HCT116 (cell line): ENCODE measurements around the gene CFAP46.

ENCODE experiments used
- TF ChIP-seq, protein P1 (sequence below), 3 experiments: fragments of 200-600 bp in 1 of 3; sonication (generic) in 1 of 3; IDR thresholded peaks in 2 of 3; conservative IDR thresholded peaks in 1 of 3; 2 replicates each; pipeline ENCODE4 v1.5.1; 2012 to 2017; ENCODE audit warnings: low read depth in 2 of 3, low read length in 2 of 3, antibody characterized with exemption in 1 of 3, borderline replicate concordance in 1 of 3, control low read depth in 1 of 3, mild to moderate bottlenecking in 1 of 3, mixed read lengths in 1 of 3, mixed run types in 1 of 3, moderate library complexity in 1 of 3; ENCODE audit not compliant: insufficient read depth in 1 of 3
- TF ChIP-seq, protein P2 (sequence below): IDR thresholded peaks from 2 replicates; pipeline ENCODE4 v1.6.1; 2012

DNA sequence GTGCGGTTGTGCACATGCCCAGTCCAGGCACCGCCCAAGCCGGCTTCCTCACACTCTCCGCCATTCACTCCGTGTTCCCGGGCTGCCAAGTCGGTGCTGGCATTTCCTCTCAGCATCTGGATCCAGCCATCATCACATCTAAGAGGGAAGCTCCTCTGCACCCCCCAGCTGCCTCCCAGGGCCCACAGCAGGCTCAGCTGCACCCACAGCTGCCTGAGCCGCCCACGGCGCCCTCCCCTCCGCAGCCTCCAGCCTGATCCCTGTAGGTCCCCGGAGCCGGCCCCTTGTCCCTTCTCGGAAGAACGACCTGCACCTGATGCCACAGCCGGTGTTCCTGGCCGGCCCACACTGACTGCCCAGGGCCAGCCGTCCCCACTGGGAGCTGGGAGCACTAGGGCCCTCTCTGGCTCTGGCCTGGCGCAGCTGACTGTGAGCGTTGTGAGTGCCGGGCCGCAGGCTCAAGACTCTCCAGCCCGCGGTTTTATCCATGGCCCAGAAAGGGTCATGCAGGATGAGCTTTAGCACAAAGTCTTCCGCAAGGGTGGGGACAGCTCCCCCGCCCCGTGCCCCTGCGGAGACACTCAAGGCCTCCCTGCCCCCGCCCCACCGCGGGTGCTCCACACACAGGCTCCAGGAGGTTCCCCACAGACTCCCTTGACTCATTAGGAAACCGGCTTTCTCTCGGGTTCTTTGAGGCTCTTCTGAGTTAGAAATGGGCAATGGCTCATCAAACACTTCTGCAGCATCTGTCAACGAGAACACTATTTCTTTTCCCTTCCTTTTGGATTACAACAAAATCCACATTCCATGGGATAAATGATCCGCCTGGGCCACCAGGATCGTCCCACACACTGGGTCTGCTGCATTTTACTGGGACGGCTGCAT is 31.2 kb downstream of the CFAP46 start:
- TF ChIP-seq, protein P1, sequence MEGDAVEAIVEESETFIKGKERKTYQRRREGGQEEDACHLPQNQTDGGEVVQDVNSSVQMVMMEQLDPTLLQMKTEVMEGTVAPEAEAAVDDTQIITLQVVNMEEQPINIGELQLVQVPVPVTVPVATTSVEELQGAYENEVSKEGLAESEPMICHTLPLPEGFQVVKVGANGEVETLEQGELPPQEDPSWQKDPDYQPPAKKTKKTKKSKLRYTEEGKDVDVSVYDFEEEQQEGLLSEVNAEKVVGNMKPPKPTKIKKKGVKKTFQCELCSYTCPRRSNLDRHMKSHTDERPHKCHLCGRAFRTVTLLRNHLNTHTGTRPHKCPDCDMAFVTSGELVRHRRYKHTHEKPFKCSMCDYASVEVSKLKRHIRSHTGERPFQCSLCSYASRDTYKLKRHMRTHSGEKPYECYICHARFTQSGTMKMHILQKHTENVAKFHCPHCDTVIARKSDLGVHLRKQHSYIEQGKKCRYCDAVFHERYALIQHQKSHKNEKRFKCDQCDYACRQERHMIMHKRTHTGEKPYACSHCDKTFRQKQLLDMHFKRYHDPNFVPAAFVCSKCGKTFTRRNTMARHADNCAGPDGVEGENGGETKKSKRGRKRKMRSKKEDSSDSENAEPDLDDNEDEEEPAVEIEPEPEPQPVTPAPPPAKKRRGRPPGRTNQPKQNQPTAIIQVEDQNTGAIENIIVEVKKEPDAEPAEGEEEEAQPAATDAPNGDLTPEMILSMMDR (IDR thresholded peaks at IDR 0.05 in 2 of 3, conservative IDR thresholded peaks at IDR 0.05 in 1 of 3; ENCODE audit: borderline replicate concordance in 1 of 3, insufficient read depth in 1 of 3, low read depth in 2 of 3, low read length in 2 of 3): no peak
- TF ChIP-seq, protein P2, sequence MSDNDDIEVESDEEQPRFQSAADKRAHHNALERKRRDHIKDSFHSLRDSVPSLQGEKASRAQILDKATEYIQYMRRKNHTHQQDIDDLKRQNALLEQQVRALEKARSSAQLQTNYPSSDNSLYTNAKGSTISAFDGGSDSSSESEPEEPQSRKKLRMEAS: no peak
